HG02588 (cell line): ENCODE results near the gene GOLGA6L26.
"Not testable (repeated sequence)": the region's sequence is repeated elsewhere in the genome, so short reads cannot be mapped to it uniquely, and the experiment has no call there.

Experiments
- ATAC-seq: cut with Tn5 transposase; IDR thresholded peaks from one replicate; pipeline ENCODE4 v1.9.1; 2021; ENCODE audit warnings: mild to moderate bottlenecking, moderate library complexity; ENCODE audit not compliant: unreplicated experiment

Gene GOLGA6L26

DNA sequence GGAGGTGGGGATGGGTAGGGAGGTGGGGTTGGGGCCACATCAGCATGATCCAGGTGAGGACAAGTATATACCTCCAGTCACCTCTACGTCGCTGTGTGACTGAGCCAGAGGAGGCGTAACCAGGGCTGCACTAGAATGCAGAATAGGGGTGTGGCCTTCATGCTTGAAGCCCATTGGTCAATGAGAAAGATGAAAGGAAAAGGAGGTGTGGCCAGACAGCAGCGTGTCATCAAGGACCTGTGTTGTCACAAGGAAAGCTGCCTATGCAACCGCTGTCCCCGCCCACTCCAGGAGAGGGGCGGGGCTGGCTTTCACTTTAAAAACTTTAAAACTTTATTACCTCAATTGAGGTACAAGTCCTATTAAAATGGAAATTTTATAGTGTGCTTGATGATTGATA is at the start of gene GOLGA6L26:
Gene GOLGA6L26, minus strand, starts transcription at position 101 of the 400 bp plus-strand sequence. Its CDS starts 61 bp downstream, at position 40.
- not testable (repeated sequence) for ATAC-seq

DNA sequence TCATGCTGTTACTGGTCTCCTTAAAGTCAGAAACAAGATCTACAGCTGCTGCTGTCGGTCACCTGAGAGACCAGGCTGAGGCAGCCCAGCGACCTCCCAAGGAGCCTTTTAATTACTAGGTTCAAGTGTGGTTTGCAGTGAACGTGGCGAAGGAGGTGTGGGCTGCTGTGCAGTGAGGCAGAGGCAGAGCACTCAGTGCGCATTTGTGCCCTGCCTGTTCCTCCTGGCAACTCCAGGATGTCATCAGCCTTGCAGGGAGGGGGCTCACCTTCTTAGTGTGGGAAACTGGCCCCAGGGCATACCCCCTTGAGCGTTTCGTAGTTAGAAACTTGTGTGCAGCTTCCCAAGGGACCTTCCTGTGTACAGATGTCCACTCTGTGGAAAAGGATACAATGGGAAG is 47.2 kb upstream of the GOLGA6L26 start:
- not testable (repeated sequence) for ATAC-seq

DNA sequence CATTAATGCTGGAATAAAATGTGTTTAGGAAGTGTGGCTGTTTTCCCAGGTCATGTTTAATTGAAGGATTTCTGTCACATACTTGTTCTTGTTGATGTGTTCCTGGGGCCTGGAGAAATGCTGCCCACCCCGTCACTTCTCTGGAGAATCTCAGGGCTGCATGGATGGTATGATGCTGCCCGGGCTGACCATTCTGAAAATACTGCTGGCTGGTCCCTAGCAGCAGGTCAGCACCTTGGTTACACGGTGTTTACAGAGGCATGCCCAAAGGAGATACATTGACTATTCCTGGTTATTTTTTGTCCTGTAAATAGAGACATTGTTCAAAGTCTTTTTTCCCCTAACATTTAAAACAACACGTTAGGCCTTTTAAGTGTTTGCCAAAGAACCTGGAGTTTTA is 46.7 kb upstream of the GOLGA6L26 start:
- ATAC-seq, result not testable (repeated sequence)

DNA sequence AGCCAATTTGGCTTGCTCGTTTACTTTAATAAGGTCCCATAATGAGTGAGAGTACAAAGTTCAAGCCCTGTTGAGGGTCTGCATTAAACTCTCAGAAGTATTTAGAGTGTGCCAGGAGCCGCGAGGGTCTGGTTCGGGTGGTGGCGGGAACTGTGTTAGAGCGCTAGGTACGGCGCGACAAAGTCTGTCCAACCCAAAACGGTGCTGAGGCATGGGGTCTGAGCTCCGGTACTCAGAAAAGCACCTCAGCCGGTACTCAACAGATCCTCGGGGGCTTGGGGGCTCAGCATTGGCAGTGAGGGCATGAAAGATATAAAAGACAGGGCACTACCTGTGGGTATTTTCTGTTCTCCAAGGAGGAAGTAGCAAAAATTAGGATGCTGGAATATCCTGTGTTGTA is 45.0 kb upstream of the GOLGA6L26 start:
- ATAC-seq, result not testable (repeated sequence)

- ATAC-seq, result not testable (repeated sequence)
Measured at GRCh38 chr15:23374226-23374625, 40.2 kb upstream of the GOLGA6L26 start.

DNA sequence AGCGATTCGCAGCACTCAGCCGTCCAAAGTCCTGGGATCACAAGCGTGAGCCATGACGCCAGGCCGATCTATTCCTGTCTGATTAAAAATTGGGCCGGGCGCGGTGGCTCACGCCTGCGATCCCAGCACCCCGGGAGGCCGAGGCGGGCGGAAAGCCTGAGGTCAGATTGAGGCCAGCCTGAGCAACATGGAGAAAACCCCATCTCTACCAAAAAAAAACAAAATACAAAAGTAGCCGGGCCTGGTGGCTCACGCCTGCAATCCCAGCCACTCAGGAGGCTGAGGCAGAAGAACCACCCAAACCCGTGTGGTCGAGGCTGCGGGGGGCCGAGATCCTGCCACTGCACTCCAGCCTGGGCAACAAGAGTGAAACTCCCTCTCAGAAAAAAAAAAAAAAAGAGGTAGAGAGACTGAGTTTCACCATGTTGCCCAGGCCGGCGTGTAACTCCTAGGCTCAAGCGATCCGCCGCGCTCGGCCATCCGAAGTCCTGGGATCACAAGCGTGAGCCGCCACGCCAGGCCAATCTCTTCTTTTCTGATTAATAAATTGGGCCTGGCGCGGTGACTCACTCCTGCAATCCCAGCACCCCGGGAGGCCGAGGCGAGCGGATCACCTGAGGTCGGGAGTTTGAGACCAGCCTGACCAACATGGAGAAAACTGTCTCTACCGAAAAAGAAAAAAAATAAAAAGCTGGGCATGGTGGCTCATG is 39.0 kb upstream of the GOLGA6L26 start:
- not testable (repeated sequence) for ATAC-seq

DNA sequence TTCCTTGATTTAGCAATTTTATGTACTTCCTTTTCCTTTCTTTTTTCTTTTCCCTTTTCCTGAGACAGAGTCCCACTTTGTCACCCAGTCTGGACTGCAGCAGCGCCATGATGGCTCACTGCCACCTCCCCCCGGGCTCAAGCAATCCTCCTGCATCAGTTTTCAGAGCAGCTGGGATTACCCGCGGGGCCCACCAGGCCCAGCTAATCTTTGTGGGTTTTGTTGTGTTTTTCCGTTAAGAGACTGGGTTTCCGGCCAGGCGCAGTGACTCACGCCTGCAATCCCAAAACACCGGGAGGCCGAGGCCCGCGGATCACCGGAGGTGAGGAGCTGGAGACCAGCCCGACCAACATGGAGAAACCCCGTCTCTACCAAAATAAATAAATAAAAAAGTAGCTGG is 38.3 kb upstream of the GOLGA6L26 start:
- ATAC-seq, result no peak

DNA sequence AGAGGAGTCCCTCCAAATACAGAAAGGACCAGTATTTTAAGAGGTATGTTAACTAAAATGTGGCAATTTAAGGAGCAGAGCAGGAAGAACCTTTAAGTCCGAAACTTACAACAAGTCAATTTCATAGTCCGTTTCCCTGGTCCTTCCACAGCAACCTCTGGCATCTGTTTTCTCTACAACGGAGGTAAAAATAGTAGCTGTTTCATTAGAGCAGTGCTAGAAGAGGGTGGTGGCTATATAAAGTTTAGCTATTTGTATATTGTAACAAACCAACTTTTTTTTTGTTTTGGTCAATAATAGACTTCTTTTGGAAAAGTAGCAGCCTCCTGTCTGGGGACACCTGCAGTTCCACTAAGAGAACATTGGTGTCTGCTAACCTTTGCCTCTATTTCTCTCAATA is 37.9 kb upstream of the GOLGA6L26 start:
- not testable (repeated sequence) for ATAC-seq

DNA sequence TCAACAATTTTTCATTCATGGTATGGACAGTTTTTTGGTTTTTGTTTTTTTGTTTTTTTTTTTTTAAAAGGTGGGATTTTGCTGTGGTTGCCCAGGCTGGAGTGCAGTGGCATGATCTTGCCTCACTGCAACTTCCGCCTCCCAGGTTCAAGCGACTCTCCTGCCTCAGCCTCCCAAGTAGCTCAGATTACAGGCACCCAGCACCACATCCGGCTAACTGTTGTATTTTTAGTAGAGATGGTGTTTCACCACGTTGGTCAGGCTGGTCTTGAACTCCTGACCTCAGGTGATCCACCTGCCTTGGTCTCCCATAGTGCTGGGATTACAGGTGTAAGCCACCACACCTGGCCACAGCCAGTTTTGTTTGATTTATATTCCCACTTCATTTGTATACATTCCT is 37.1 kb upstream of the GOLGA6L26 start:
- not testable (repeated sequence) for ATAC-seq

DNA sequence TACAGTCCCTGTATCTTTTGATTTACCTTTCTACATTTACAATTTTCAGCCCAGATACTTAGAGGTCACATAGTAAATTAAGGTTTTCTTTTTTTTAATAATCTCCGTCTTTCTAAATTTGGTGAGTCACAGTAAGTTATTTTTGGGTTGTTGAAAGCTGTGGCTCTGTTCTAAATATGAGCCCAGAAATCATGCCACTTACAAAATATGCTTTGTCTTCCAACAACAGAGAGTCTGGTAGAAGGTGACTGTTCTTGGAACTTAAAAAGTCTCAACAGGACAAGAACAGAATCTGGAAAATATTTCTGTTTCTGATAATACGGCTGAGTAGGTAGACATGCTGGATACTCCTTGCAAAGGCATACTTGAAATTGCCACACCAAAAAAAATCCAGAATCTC is 36.6 kb upstream of the GOLGA6L26 start:
- ATAC-seq, result no peak

GRCh38 chr15:23364261-23364660 is 30.3 kb upstream of the GOLGA6L26 start:
- ATAC-seq, result not testable (repeated sequence)

- ATAC-seq, result not testable (repeated sequence)
Measured at GRCh38 chr15:23362622-23363021, 28.6 kb upstream of the GOLGA6L26 start.

- not testable (repeated sequence) for ATAC-seq
Measured at GRCh38 chr15:23354448-23354847, 20.5 kb upstream of the GOLGA6L26 start, which contains the start of gene GOLGA8S. Gene GOLGA8S (plus strand): TSS chr15:23354748. CDS start chr15:23354810, 62 bp downstream.

DNA sequence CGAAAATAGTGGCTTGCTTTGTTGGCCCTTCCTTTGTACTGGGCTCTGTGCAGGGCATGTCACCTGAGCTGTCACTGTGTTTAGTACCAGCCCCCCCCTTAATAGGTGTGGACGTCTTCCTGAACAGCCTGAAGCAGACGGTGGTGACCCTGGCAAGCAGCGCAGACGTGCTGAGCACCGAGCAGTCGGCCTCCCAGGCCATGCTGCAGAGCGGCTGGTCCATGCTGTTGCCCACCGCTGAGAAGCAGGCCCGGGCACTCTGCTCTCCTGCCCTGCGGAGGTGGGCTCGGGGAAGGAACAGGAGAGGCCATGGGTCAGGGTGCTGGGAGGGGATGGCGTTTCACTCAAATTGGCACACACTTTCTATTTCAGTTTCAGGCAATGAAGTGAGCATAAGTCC is 22.8 kb downstream of the GOLGA6L26 start:
- not testable (repeated sequence) for ATAC-seq

GRCh38 chr15:23305921-23306320 is 28.1 kb downstream of the GOLGA6L26 start:
- not testable (repeated sequence) for ATAC-seq

GRCh38 chr15:23304805-23305204 is 29.2 kb downstream of the GOLGA6L26 start:
- not testable (repeated sequence) for ATAC-seq

- ATAC-seq, result not testable (repeated sequence)
Measured at GRCh38 chr15:23304267-23304666, 29.7 kb downstream of the GOLGA6L26 start.

GRCh38 chr15:23303654-23304053 is 30.3 kb downstream of the GOLGA6L26 start:
- not testable (repeated sequence) for ATAC-seq

- ATAC-seq, result not testable (repeated sequence)
Measured at GRCh38 chr15:23303246-23303645, 30.8 kb downstream of the GOLGA6L26 start.
